ENCODE measurements around the gene SMARCAD1.

The SMARCAD1 gene, protein sequence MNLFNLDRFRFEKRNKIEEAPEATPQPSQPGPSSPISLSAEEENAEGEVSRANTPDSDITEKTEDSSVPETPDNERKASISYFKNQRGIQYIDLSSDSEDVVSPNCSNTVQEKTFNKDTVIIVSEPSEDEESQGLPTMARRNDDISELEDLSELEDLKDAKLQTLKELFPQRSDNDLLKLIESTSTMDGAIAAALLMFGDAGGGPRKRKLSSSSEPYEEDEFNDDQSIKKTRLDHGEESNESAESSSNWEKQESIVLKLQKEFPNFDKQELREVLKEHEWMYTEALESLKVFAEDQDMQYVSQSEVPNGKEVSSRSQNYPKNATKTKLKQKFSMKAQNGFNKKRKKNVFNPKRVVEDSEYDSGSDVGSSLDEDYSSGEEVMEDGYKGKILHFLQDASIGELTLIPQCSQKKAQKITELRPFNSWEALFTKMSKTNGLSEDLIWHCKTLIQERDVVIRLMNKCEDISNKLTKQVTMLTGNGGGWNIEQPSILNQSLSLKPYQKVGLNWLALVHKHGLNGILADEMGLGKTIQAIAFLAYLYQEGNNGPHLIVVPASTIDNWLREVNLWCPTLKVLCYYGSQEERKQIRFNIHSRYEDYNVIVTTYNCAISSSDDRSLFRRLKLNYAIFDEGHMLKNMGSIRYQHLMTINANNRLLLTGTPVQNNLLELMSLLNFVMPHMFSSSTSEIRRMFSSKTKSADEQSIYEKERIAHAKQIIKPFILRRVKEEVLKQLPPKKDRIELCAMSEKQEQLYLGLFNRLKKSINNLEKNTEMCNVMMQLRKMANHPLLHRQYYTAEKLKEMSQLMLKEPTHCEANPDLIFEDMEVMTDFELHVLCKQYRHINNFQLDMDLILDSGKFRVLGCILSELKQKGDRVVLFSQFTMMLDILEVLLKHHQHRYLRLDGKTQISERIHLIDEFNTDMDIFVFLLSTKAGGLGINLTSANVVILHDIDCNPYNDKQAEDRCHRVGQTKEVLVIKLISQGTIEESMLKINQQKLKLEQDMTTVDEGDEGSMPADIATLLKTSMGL

DNA sequence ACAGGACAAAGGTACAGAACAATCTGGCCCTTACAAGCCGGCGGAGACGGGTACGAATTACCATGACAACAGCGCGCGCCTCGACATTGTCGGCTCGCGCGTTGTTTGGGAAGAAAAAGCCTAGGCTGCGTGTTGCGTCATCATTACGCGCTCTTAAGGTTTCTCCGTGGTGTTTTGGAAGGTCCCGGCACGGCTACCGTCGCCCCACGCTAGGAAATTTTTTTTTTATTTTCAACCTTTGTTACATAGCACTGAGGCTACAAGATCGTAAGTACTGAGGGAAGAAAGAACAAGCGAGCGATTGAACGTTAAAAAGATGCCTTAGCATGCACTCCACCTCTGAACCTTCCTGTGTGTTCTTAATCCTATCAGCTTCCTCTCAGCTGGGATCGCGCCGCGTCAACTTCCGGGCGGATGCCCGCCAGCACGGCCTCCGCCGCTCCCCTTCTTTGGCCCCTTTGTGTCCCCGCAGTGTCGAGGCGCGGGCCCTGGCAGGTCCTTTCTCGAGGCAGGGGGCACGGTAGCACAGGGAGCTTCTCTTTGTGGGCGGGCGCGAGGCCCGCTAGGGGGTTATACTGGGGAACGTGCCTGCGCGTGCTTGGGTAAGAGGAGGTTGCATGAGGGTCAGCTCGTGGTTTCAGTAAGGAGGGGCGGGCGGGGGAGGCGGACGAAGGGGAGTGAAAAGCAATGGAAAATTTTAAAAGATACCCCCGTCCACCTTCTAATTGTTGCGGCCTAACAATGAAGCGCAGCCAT lies at the start of gene SMARCAD1:
SMARCAD1 (plus strand) TSS at position 397 of the 756 bp plus-strand sequence. CDS start 530 bp downstream, outside the sequence.
- peak; percentile 88 for DNase-seq

DNA sequence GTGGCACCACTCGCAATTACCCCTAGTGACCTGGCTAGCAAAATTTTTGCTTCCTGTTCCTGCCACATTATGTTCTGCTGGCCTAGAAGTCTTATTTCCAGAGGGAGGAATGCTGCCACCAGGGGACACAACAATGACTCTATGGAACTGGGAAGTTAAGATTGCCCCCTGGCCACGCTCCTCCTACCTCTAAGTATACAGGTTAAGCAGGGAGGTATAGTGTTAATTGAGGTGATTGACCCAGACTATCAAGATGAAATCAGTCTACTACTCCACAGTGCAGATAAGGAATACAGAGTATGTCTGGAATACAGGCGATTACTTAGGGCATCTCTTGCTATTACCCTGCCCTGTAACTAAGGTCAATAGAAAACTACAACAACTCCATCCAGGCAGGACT lies 48.8 kb upstream of the SMARCAD1 start:
- no peak for DNase-seq

DNA sequence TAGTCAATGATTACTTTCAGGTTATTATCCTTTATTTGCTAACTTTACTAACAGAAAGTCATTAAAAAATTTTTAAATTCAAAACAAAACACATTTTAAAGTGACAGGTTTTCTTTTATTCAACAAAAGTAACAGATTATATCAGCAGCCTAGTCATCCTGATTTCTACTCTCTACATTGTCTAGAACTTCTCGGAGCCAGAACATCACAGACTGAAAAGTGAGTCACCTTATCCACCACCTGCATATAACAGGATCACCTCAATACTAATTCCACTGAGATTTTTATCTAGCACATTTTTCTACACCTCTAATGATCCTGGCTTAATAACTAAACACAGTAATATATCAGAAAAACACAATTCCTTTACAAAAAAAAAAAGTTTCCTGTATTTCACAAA lies 47.9 kb upstream of the SMARCAD1 start:
- DNase-seq, result no peak

DNA sequence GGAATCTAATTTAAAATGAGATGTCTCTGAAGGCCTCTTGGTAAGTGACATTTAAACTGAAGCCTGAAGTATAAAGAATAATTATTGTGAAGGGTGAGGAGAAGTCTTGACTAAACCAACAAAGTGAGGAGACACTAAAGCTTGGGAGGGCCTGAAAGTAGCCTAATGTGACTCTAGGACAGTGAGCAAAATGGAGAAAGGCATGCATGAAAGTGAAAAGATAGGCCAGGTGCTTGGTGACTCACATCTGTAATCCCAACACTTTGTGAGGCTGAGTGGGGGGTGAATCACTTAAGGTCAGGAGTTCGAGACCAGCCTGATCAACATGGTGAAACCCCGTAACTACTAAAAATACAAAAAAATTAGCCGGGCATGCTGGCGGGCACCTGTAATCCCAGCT lies 46.9 kb upstream of the SMARCAD1 start:
- DNase-seq, result no peak

DNA sequence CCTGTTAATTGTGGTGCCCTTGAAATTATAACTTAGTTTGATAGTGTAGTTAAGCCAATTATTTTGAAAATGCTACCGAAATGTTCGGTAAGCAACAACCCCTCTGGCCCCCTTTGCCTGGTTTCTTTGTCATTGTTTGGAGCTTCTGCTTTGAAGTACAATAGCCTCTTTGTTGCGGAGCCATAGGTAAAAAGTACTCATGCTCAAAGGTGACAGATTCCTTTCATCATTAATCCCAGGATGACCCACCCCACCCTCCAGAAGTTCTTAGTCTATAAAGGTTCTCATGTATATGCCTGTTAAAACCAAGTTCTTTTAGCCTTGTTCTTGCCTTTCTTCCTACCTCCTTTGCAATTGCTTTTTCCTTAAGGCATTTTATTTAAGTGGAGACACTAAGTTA lies 42.4 kb upstream of the SMARCAD1 start:
- DNase-seq, result no peak

DNA sequence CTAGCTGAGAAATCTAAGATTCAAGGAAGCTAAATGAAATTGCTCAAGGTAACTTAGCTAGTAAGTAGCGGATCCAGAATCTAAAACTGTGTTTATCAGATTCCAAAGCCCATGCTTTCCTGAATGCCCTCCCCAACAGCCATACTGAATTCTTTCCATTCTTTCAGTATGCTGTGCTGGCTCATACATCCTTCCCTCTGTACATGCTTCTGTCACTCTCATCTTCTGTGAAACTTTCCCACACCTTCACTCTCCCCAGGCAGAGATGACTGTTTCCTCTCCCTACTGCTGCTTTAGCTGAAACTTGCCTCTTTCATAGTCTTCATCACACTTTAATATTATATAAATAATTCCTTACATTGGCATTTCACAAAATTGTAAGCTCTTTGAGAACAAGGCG lies 39.3 kb upstream of the SMARCAD1 start:
- DNase-seq, result no peak

DNA sequence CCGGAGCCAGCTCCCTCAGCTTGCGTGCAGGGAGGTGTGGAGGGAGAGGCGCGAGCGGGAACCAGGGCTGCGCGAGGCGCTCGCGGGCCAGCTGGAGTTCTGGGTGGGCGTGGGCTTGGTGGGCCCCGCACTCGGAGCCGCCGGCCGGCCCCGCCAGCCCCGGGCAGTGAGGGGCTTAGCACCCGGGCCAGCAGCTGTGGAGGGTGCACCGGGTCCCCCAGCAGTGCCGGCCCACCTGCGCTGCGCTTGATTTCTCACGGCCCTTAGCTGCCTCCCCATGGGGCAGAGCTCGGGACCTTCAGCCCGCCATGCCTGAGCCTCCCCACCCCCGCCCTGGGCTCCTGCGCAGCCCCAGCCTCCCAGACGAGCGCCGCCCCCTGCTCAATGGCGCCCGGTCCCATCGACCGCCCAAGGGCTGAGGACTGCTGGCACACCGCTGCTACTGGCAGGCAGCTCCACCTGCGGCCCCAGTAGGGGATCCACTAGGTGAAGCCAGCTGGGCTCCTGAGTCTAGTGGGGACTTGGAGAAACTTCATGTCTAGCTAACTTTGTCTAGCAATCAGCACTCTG lies 37.8 kb upstream of the SMARCAD1 start:
- no peak for DNase-seq

DNA sequence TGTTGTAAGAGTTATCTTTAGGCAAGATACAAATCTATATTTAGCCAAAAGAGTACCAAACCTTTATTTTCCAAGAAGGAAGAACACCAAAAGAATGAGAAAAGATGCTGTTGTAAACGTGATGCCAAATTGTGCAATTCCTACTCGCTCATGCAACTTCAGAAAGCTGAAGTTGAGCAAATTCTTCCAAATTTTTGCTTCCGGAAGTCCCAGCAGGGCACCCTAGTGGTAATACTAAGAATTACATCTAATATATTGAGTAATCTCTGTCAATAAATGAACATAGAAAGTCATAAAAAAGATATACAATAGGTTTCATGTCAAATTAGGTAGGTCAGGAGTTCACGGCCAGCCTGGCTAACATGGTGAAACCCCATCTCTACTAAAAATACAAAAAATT lies 36.0 kb upstream of the SMARCAD1 start:
- no peak for DNase-seq

DNA sequence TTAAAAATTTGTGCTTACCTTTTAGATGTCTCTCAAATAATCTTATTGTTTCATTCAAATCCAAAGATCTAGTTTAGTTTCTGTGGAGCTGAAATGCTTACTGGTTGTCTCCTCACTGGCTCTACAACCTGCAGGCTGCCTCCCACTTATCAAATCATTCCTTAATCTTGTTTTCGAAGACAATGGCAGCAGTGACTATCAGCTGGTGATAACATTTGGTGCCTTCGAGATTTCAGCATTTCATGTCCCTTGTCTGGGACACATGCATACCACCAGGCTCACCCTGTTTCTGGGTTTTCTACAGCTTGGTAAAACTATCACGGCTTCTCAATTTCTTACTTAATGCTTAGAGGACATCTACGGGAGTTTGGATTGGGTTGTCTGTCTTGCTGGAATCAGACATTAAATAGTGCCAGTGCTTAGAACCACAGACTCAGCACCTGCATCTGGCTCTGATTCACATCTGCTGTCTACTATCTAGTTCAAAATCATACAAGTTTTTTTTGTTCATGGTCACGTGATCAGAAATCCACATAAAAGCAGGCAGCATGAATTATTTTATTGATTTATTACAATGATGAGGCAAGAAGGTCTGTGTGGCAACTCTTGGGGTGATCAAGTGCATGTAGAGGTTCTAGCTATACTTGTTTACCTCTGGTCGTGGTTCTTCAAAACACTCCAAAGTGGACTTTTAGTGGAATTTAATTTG lies 32.0 kb upstream of the SMARCAD1 start:
- DNase-seq, result no peak

DNA sequence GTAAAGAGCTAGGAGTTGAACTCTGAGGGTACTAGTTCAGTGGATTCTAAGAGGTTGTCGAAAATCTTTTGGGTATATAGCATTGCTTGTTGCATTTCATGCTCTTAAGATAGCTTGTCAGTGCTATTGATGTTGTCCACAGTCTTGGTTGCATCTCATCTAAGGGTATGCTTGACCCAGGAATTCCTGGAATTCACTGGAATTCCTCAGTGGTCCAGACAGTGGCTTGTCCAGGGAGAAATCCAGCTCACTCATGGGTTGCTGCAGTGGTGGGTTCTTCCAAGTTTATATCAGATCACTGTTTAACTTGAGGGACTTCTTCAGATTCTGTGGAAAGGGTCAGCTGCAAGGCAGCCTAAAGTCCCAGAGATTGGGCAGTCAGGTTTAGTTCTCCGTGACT lies 29.8 kb upstream of the SMARCAD1 start:
- no peak for DNase-seq

DNA sequence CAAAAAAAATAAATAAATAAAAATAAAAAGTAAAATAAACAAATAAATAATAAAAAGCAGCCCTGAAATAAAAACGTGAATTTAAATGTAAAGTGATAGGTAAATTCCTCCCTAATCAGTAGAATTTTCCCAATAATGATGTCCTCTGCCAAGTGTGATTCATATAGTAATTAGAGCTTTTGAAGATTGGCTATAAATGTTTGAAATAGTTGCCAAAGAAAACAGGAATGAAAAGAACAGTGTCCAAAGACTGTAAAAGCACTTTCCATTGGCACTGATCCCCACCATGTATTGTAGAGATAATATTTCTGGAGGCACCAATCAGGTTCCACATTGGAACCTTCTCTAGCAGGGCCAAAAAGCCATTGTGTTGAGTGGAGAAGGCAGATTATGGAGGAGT lies 25.9 kb upstream of the SMARCAD1 start:
- no peak for DNase-seq

DNA sequence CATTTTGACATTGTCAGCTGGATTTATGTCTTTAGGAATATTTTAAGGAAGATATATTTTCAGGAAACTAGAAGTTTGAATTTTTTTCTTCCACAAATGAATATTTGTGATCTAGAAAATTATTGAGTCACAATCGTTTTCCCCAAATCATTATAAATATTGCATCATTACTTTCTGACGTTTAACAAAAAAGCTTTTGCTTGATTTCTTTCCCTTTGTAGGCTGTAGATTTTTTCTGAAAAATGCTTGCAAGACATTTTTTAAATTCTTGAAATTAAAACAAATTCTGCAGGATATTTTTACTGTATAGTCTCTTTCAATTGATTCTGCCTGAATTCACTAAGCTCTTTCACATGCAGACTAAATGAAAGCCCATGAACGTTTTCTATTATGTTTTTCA lies 4.9 kb upstream of the SMARCAD1 start:
- no peak for DNase-seq

DNA sequence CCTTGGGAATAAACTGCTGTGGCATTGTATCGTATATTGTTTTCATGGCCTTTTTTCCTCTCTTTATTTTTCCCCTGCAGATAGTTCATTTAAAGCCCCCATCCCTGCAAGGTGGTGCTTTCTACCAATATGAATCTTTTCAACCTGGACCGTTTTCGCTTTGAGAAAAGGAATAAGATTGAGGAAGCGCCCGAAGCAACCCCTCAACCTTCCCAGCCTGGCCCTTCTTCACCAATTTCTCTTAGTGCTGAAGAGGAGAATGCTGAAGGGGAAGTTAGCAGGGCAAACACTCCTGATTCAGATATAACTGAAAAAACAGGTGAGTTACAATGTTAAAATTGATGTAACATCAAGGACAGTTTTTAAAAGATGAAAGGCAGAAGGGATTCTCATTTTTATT lies 601 bp downstream of the SMARCAD1 start:
- DNase-seq, result no peak

DNA sequence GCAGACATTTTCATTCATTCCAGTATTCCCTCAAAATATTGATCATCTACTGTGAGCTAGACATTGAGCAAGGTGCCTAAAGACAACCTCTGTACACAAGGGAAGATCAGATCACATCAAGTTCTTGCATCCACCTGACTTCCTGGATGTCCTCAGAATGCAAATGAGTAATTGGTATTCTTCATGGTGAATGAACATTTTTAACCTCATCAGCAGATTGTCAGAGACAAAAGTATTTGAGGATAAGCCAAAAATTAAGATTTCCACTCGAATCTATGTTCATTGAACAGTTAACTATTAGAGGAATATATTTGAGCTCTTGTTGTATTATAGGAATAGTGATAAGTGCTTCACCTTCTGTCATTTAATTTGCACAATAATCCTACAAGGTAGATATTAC lies 1.3 kb downstream of the SMARCAD1 start:
- no peak for DNase-seq

DNA sequence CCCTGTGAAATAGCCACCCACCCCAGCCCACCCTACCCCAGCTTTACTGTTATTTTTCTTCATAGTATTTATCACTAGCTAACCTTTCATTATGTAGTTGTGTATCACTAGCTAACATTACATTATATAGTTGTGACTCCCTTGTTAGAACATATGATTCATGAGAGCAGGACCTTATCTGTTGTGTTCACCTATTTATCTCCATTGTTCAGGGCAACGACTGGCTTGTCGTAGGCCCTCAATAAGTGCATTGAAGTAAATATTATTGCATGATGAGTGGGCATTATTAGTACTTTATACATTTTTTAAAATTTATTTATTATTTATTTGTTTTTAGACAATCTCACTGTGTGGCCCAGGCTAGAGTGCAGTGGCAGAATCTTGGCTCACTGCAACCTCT lies 4.2 kb downstream of the SMARCAD1 start:
- DNase-seq, result no peak

DNA sequence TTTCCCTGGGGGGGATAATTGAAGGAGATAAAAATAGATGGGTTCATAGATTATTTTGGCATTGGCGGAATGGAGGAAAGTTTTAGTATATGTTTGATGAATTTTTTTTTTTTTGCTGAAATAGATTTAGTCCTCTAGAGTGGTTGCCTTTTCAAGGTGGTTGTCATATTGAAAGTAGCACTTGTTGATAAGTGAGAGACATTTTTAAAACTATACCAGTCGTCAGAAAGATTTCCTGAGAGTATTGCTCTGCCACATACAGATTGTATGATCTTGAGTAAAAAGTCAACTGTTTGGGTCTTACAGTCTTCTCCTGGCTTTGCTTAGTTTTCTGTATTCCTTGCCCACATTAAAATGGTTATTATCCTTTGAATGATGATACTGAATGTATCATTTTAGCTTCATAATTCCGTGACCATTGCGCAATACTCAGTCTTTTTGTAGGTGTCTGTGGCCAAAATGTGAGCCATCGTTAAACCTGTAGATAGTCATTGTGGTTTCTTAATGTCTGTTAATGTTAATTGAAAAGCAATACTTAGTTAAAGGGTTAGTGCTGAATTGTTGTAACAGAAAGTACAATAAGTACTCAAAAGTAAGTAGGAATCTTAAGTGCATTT lies 7.1 kb downstream of the SMARCAD1 start:
- no peak for DNase-seq

DNA sequence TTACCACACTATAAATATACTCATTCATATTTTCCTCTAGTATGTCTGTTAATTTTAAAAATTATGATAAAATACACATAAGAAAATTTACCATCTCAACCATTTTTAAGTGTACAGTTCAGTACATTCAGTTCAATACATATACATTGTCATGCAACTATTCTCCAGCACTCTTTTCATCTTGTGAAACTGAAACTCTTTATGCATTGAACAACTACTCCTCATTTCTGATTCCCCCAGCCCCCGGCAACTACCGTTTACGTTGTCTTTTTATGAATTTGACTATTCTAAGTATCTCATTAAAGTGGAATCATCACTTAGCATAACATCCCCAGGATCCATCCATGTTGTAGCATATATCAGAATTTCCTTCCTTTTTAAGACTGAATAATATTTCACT lies 8.7 kb downstream of the SMARCAD1 start:
- no peak for DNase-seq

DNA sequence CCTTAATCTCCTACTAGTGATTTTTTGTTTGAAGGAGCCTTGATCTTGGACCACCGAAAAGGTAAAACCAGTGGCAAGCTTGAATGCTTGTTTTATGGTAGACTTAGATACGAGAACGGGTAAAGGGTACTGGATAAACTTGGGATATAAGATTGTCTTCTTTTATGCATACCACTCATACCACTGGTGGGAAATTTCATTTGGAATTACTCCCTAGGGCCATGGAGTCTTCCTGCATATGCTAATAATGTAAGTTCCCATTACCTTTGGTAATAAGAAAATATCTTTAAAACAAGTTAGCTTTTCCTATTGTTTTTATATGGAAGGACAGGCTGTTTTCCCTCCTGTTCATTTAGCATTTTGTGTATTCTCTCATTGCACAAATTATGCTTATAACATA lies 11.7 kb downstream of the SMARCAD1 start:
- DNase-seq, result no peak

DNA sequence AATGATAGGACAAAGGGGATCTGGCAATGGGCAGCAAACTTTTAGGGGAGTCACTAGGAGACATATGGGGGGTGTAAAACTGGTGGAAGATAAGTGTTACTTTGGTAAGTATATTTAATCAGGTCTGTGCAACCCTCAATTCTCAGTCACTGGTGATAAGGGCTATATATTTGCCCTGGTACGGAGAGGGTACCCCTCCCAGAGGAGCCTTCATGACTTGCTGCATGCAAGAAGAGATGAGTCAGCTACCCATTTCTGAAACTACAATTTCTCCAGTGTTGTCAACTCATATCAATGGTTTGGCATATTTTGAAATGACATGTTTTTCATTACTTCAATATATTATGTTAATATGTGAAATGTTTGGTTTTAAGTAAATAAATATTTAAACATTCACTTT lies 14.3 kb downstream of the SMARCAD1 start:
- no peak for DNase-seq

DNA sequence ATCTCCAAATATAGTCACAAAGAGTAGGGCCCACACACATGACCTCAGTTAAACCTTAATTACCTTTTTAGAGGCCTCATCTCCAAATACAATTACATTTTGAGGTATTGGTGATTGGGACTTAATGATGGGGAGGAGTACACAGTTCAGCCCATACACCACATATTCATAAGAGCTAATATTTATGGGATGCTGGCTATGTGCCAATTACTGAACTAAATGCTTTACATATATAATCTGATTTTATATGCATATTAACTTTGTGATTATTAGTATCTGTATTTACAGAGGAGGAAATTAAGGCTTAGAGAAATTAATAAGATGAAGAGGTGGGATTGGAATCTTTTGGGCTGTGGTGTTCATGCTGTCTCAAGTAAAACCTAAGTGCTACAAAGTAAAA lies 17.8 kb downstream of the SMARCAD1 start:
- DNase-seq, result no peak

DNA sequence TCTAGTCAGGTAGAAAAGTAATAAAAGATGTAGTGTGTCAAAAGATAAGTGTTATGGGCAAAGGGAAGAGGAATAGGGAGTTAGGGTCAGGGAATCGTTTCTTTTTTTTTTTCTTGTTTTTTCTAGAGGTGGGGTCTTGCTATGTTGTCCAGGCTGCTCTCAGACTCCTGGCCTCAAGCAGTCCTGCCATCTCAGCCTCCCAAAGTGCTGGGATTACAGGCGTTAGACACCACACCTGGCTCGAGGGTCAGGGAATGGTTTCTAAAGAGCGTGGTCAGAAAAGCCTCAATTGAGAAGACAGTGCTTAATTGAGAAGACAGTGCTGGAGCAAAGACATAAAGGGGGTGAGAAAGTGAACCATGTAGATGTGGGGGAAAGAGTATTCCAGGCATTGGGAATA lies 19.1 kb downstream of the SMARCAD1 start:
- no peak for DNase-seq
